ENCODE data around the gene CPED1. TPM values are rescaled to one million over a fixed set of nuclear protein-coding genes. Genes with fewer than 3 reads are reported as not detected.

CPED1 gene
- total and polyA plus RNA-seq, 10 of the 15 experiments (the other 5 are each of a cell fraction or from before 2014, with no cell fraction given) = 0.01 to 0.77 (median 0.10) TPM; not detected in 1

GRCh38 chr7:121076350-121077164 lies 88.0 kb downstream of the CPED1 start:
- no peak for DNase-seq (ENCODE audit: low read depth, low spot score)
- Histone ChIP-seq H3K9ac (ENCODE audit: control insufficient read depth, insufficient read depth, low read length) (no peak overlapping the region), H3K4me1 (ENCODE audit: control insufficient read depth, insufficient read depth, low read length) (no peaks in the 10 kb centered on the region), H3K36me3 (ENCODE audit: control insufficient read depth in 2 of 2, insufficient read depth in 2 of 2, low read length in 1 of 2) (no peaks in the 10 kb centered on the region), H3K4me2 (ENCODE audit: control insufficient read depth, insufficient read depth) (no peak overlapping the region), H4K20me1 (ENCODE audit: control insufficient read depth, insufficient read depth) (no peaks in the 10 kb centered on the region), H3K79me2 (ENCODE audit: control insufficient read depth, insufficient read depth, low read length) (no peaks in the 10 kb centered on the region), H3K27ac (ENCODE audit: control insufficient read depth, insufficient read depth) (no peak overlapping the region), H3K9me3 (replicated peaks; ENCODE audit: control insufficient read depth, insufficient read depth, low read length) (no peaks in the 10 kb centered on the region), H3K27me3 (replicated peaks in 1 of 2; ENCODE audit: control insufficient read depth in 2 of 2, insufficient read depth in 2 of 2, low read length in 1 of 2) (no peaks in the 10 kb centered on the region), H3K4me3 (no peak overlapping the region), H2AFZ (ENCODE audit: control insufficient read depth, low read depth, low read length) (no peak overlapping the region)
- FAIRE-seq = no peak
- 50% methylated on average over 3 of the region's 3 CpGs for WGBS (ENCODE audit: insufficient coverage, insufficient replicate concordance, low lambda C conversion rate, missing lambda C conversion rate)
- CTCF ChIA-PET = interaction anchor here (1.0 to 2.1 kb wide), 7 partner anchors 9 to 285 kb away, joined by 3 to 26 read pairs (median 4); partner anchors contain the start of gene CPED1
- SMC1A ChIA-PET (ENCODE audit: uncharacterized antibody, unreplicated experiment) = interaction anchor here (0.6 to 1.5 kb wide), 12 partner anchors 8 to 351 kb away, joined by 3 to 5 read pairs (median 3); partner anchors contain the start of gene CPED1
- RAD21 ChIA-PET (ENCODE audit: unreplicated experiment) = interaction anchor here (0.5 to 2.2 kb wide), 4 partner anchors 28 to 271 kb away, joined by 3 to 7 read pairs (median 4); no protein-coding TSS in a partner anchor
- TF ChIP-seq SUZ12 (IDR thresholded peaks at IDR 0.05; ENCODE audit: unreplicated experiment) (no peak), FOXK2 (IDR thresholded peaks at IDR 0.05) (no peak), IRF4 (IDR thresholded peaks at IDR 0.05; ENCODE audit: low read depth, low read length) (no peak), CHD4 (IDR thresholded peaks at IDR 0.05) (no peak), SIX5 (IDR thresholded peaks at IDR 0.05; ENCODE audit: low read depth, low read length, severe bottlenecking) (no peak), EP300 (IDR thresholded peaks at IDR 0.05; ENCODE audit: borderline replicate concordance in 1 of 2, control insufficient read depth in 1 of 2, low read depth in 2 of 2, low read length in 2 of 2) (no peak), RELA (IDR thresholded peaks at IDR 0.05; ENCODE audit: borderline replicate concordance, partially characterized antibody) (no peak), MEF2B (IDR thresholded peaks at IDR 0.05; ENCODE audit: partially characterized antibody, poor library complexity, severe bottlenecking) (no peak), BCL3 (IDR thresholded peaks at IDR 0.05; ENCODE audit: borderline replicate concordance, insufficient read depth, low read depth, low read length, poor library complexity, severe bottlenecking) (no peak), RBBP5 (conservative IDR thresholded peaks at IDR 0.05) (no peak), KDM1A (IDR thresholded peaks at IDR 0.05; ENCODE audit: borderline replicate concordance) (no peak), POU2F2 (IDR thresholded peaks at IDR 0.05; ENCODE audit: borderline replicate concordance, low read depth, low read length) (no peak)
- BruUV-seq (replicated peaks) = no TSS peak
- POLR2A ChIA-PET = no interaction called here
- ATAC-seq = peak; percentile 65
- in situ Hi-C loops (cut with MboI) = no loop called here
- intact Hi-C loops (cut with micrococcal nuclease; ENCODE audit: unreplicated experiment) = no loop called here
